ENCODE data around the gene INPP4A. TPM values are rescaled to one million over a fixed set of nuclear protein-coding genes. Genes with fewer than 3 reads are reported as not detected.

Gene INPP4A
- total and polyA plus RNA-seq, 2 donors (not counting 3 experiments of a cell fraction or from before 2014, with no cell fraction given): 14.9 to 28.8 TPM

DNA sequence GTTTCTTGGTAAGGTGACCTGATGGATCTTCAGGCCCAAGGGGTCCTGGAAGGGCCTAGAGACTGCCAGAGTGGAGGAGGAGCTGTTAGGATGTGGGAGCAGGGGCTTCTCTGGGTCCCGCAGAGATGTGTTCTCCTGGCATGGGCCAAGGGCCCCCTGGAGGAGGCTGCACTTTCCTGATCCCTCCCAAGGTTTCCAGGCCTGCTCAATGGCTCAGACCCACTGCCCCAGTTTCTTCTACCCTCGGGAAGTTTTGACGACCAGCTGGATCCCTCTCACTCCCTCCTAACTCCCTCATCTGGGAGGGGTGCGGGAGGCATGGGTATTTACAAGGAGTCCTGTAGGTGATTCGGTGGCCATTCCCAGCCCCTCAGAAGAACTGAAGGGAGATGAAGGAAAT, 127.6 kb downstream of the INPP4A start:
- Histone ChIP-seq H3K4me1 (ENCODE audit: control insufficient read depth, extremely low read depth, insufficient read depth, low read length) (no peaks in the 10 kb centered on the region), H3K4me2 (ENCODE audit: insufficient read depth, low read length) (no peak overlapping the region), H3K36me3 (ENCODE audit: control insufficient read depth in 2 of 2, extremely low read depth in 1 of 2, insufficient read depth in 2 of 2, low read length in 2 of 2) (peaks cover 4 to 27% of the 10 kb centered on the region in 2 experiments), H3K9me1 (replicated peaks; ENCODE audit: control insufficient read depth, extremely low read depth, insufficient read depth, low read length) (no peaks in the 10 kb centered on the region), H3K4me3 (replicated peaks in 1 of 3; ENCODE audit: insufficient read depth in 1 of 3, low read depth in 1 of 3, low read length in 3 of 3) (no peak overlapping the region), H3K27me3 (ENCODE audit: control insufficient read depth in 2 of 2, insufficient read depth in 2 of 2, low read length in 2 of 2) (no peaks in the 10 kb centered on the region), H3K9me3 (replicated peaks; ENCODE audit: control insufficient read depth, insufficient read depth, low read length) (no peaks in the 10 kb centered on the region), H4K20me1 (replicated peaks; ENCODE audit: control insufficient read depth, extremely low read depth, insufficient read depth, low read length) (no peaks in the 10 kb centered on the region), H2AFZ (ENCODE audit: low read depth, low read length) (no peak overlapping the region), H3K79me2 (ENCODE audit: control insufficient read depth, insufficient read depth, low read length) (no peaks in the 10 kb centered on the region), H3K27ac (ENCODE audit: insufficient read depth, low read depth, low read length) (no peak overlapping the region), H3K9ac (replicated peaks; ENCODE audit: extremely low read depth, insufficient read depth, low read length) (no peak overlapping the region)
- TF ChIP-seq POLR2A (IDR thresholded peaks at IDR 0.05; ENCODE audit: low read depth, low read length) (no peak), GATA2 (IDR thresholded peaks at IDR 0.05; ENCODE audit: insufficient read depth, insufficient read length, low read depth, low read length) (no peak), MYC (IDR thresholded peaks at IDR 0.05; ENCODE audit: low read depth, low read length) (no peak), POLR2AphosphoS5 (IDR thresholded peaks at IDR 0.05; ENCODE audit: insufficient read depth, low read depth, low read length) (no peak), EZH2 (IDR thresholded peaks at IDR 0.05; ENCODE audit: borderline replicate concordance, low read depth, low read length, severe bottlenecking) (no peak), JUN (IDR thresholded peaks at IDR 0.05; ENCODE audit: borderline replicate concordance, insufficient read depth, insufficient read length, low read depth) (no peak), FOS (IDR thresholded peaks at IDR 0.05; ENCODE audit: borderline replicate concordance, insufficient read depth, low read length) (no peak)
- TF ChIP-seq, protein P1, sequence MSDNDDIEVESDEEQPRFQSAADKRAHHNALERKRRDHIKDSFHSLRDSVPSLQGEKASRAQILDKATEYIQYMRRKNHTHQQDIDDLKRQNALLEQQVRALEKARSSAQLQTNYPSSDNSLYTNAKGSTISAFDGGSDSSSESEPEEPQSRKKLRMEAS (IDR thresholded peaks at IDR 0.05; ENCODE audit: insufficient read depth, insufficient read length): no peak
- TF ChIP-seq, protein P2, sequence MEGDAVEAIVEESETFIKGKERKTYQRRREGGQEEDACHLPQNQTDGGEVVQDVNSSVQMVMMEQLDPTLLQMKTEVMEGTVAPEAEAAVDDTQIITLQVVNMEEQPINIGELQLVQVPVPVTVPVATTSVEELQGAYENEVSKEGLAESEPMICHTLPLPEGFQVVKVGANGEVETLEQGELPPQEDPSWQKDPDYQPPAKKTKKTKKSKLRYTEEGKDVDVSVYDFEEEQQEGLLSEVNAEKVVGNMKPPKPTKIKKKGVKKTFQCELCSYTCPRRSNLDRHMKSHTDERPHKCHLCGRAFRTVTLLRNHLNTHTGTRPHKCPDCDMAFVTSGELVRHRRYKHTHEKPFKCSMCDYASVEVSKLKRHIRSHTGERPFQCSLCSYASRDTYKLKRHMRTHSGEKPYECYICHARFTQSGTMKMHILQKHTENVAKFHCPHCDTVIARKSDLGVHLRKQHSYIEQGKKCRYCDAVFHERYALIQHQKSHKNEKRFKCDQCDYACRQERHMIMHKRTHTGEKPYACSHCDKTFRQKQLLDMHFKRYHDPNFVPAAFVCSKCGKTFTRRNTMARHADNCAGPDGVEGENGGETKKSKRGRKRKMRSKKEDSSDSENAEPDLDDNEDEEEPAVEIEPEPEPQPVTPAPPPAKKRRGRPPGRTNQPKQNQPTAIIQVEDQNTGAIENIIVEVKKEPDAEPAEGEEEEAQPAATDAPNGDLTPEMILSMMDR (IDR thresholded peaks at IDR 0.05; ENCODE audit: extremely low read depth in 1 of 2, insufficient read depth in 1 of 2, low read depth in 1 of 2, low read length in 2 of 2): no peak
- DNase-seq (ENCODE audit: low read depth, low spot score) (no peak), FAIRE-seq (no peak)
- dilution Hi-C loops (cut with MboI; ENCODE audit: extremely low pct_ligation_motif_present, low sequenced_read_pairs) (no loop called here), intact Hi-C loops (cut with micrococcal nuclease) (no loop called here)
- no TSS peak for BruUV-seq (replicated peaks)
- CTCF ChIA-PET: no interaction called here
- POLR2A ChIA-PET: no interaction called here

All from endothelial cell of umbilical vein (primary cell).